ENCODE measurements around the gene TTC23. TPM values are rescaled to one million over a fixed set of nuclear protein-coding genes. Genes with fewer than 3 reads are reported as not detected.

TTC23 gene
- total RNA-seq, 1 donor from 2014 or later, result 45.3 TPM

DNA sequence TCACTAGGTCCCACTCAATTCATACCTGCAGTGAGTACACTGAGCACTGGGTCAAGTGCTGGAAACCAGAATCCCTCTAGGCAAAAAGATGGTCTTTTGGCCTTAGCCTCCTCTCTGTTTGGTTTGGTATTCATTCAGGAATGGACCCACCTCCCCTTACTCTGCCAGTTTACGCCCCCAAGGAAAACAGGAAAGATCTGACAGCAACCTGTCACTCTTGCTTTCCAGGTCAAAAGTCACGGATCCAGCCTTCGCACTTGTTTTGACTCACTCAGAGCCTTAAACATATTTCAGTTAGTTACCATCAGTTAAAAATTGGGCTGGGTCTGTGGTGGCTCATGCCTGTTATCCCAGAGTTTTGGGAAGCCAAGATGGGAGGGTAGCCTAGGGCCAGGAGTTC, 76.4 kb downstream of the TTC23 start:
- Mint-ChIP-seq H3K4me3 (no peak overlapping the region), H3K4me1 (no peaks in the 10 kb centered on the region), H3K27ac (no peak overlapping the region), H3K36me3 (peaks cover 14% of the 10 kb centered on the region), H3K27me3 (ENCODE audit: insufficient read depth, low read depth) (no peaks in the 10 kb centered on the region), H3K9me3 (no peaks in the 10 kb centered on the region)
- Histone ChIP-seq H3K9me3 (ENCODE audit: low read depth) (no peaks in the 10 kb centered on the region), H3K36me3 (no peaks in the 10 kb centered on the region), H3K27ac (no peak overlapping the region), H2AFZ (replicated peaks) (no peak overlapping the region), H3K4me3 (no peak overlapping the region), H3K27me3 (no peaks in the 10 kb centered on the region), H3K9ac (no peak overlapping the region), H3K4me1 (no peaks in the 10 kb centered on the region), H3K79me2 (ENCODE audit: low read depth) (no peaks in the 10 kb centered on the region), H3F3A (ENCODE audit: low read depth) (no peaks in the 10 kb centered on the region), H4K20me1 (ENCODE audit: low read depth) (no peaks in the 10 kb centered on the region), H3K4me2 (no peak overlapping the region)
- no peak for TF ChIP-seq EZH2phosphoT487 (IDR thresholded peaks at IDR 0.05)
- no peak for TF ChIP-seq EZH2 (IDR thresholded peaks at IDR 0.05)
- TF ChIP-seq CTCF (IDR thresholded peaks at IDR 0.05), result no peak
- DNase-seq (ENCODE audit: low spot score), result no peak

DNA sequence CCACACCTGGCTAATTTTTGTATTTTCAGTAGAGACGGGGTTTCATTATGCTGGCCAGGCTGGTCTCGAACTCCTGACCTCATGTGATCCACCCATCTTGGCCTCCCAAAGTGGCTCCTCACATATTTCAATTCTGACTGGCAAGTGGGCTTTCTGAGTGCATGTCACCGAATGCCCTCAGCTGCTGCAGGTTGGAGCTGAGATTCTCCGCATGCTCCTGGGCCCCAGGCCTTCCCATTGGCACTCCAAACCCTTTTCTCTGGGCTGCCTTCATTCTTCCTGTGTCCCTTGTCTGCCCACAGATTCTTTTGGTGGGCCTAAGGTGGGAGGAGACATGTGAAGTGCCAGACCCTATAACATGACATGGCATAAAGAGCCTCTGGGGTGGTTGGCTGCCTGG, 77.2 kb downstream of the TTC23 start:
- Mint-ChIP-seq H3K27me3 (ENCODE audit: insufficient read depth, low read depth) (no peaks in the 10 kb centered on the region), H3K4me3 (no peak overlapping the region), H3K9me3 (no peaks in the 10 kb centered on the region), H3K27ac (no peak overlapping the region), H3K36me3 (peaks cover 16% of the 10 kb centered on the region), H3K4me1 (no peaks in the 10 kb centered on the region)
- no peak overlapping the region for H3K4me3 ChIP-seq
- H3K4me1 ChIP-seq, result no peaks in the 10 kb centered on the region
- H3K36me3 ChIP-seq, result no peaks in the 10 kb centered on the region
- no peak for DNase-seq (ENCODE audit: low spot score)
- H3K9ac ChIP-seq, result no peak overlapping the region
- no peak overlapping the region for H2AFZ ChIP-seq (replicated peaks)
- no peaks in the 10 kb centered on the region for H4K20me1 ChIP-seq (ENCODE audit: low read depth)
- no peak overlapping the region for H3K27ac ChIP-seq
- H3F3A ChIP-seq (ENCODE audit: low read depth), result no peaks in the 10 kb centered on the region
- no peaks in the 10 kb centered on the region for H3K27me3 ChIP-seq
- TF ChIP-seq CTCF (IDR thresholded peaks at IDR 0.05) (no peak), EZH2phosphoT487 (IDR thresholded peaks at IDR 0.05) (no peak), EZH2 (IDR thresholded peaks at IDR 0.05) (no peak)
- H3K9me3 ChIP-seq (ENCODE audit: low read depth), result no peaks in the 10 kb centered on the region
- no peak overlapping the region for H3K4me2 ChIP-seq
- H3K79me2 ChIP-seq (ENCODE audit: low read depth), result no peaks in the 10 kb centered on the region

GRCh38 chr15:99170476-99171065, 78.8 kb downstream of the TTC23 start:
- no peaks in the 10 kb centered on the region for H3K36me3 ChIP-seq
- H3K27ac Mint-ChIP-seq, result no peak overlapping the region
- H3F3A ChIP-seq (ENCODE audit: low read depth), result no peaks in the 10 kb centered on the region
- no peaks in the 10 kb centered on the region for H3K9me3 Mint-ChIP-seq
- H3K9ac ChIP-seq, result no peak overlapping the region
- no peak overlapping the region for H3K27ac ChIP-seq
- no peaks in the 10 kb centered on the region for H3K4me1 Mint-ChIP-seq
- H3K9me3 ChIP-seq (ENCODE audit: low read depth), result no peaks in the 10 kb centered on the region
- H3K36me3 Mint-ChIP-seq, result peaks cover 16% of the 10 kb centered on the region
- H3K4me3 ChIP-seq, result no peak overlapping the region
- H3K4me3 Mint-ChIP-seq, result no peak overlapping the region
- H3K4me2 ChIP-seq, result no peak overlapping the region
- no peak for TF ChIP-seq EZH2 (IDR thresholded peaks at IDR 0.05)
- no peak for TF ChIP-seq CTCF (IDR thresholded peaks at IDR 0.05)
- TF ChIP-seq EZH2phosphoT487 (IDR thresholded peaks at IDR 0.05), result no peak
- no peak for DNase-seq (ENCODE audit: low spot score)
- H2AFZ ChIP-seq (replicated peaks), result no peak overlapping the region
- no peaks in the 10 kb centered on the region for H3K79me2 ChIP-seq (ENCODE audit: low read depth)
- no peaks in the 10 kb centered on the region for H3K27me3 ChIP-seq
- no peaks in the 10 kb centered on the region for H3K4me1 ChIP-seq
- no peaks in the 10 kb centered on the region for H4K20me1 ChIP-seq (ENCODE audit: low read depth)
- H3K27me3 Mint-ChIP-seq (ENCODE audit: insufficient read depth, low read depth), result no peaks in the 10 kb centered on the region

Measured in neural progenitor cell (in vitro differentiated cells).